ENCODE measurements around the gene GATM.
"Not testable (repeated sequence)": the region's sequence is repeated elsewhere in the genome, so short reads cannot be mapped to it uniquely, and the experiment has no call there.

Gene GATM

GRCh38 chr15:45355860-45356259 is 22.5 kb downstream of the GATM start:
- no peak for DNase-seq (ENCODE audit: low read depth in 2 of 3, low spot score in 1 of 3)

- DNase-seq (ENCODE audit: low read depth in 2 of 3, low spot score in 1 of 3), result no peak
These were observed 23.6 kb downstream of the GATM start for GRCh38 chr15:45354711-45355110.

- no peak for DNase-seq (ENCODE audit: low read depth in 2 of 3, low spot score in 1 of 3)
These were observed 27.1 kb downstream of the GATM start for GRCh38 chr15:45351227-45351626.

DNA sequence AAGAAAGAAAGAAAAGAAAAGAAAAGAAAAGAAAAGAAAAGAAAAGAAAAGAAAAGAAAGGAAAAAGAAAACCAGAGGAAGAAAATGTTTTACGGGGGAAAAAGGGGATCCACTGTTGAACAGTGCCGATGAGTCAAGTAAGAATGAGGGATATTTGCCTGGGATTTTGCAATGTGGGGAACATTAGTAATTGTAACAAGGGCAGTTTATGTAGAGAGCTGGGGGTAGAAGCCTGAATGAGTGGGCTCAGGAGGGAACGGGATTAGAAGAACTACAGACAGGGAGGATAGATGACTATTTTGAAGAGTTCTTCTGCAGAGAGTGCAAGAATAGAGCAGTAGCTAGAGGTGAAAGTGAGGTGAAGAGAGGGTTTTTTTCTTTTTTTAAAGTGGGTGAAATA is 28.7 kb downstream of the GATM start:
- no peak for DNase-seq (ENCODE audit: low read depth in 2 of 3, low spot score in 1 of 3)

DNA sequence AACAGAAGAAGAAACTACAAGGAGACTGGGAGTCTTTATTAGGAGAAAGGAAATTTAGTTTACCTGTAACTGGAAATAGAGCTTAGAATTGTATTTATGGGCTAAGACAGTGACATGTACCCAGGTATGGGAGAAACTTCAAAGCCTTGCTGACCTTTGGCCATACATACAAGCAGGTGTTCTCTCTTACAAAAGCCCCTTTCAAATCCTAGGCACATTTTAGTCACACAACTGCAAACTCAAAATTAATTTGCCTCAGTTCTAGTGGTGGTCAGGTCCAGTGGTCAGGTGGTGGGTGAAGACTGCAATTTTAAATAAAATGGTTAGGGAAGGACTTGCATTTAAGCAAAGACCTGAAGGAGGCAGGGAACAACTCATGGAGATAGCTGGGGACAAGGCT is 30.4 kb downstream of the GATM start:
- no peak for DNase-seq (ENCODE audit: low read depth in 2 of 3, low spot score in 1 of 3)

DNA sequence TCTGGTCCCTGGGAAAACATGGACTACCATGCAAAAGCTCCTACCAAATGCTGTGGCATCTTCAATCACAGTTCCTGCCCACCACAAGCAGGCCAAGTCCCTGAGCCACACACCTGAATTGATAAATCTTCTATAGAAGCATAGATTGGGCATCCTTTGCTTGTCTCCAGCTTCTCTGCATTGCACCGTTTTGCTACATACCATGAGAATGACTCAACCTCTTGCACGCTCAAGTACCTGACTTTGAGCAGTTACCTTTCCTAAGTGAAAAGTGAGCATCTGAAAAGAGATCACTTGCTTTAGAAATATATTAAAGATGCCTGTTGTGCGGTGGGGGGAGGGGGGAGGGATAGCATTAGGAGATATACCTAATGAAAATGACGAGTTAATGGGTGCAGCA is 31.3 kb downstream of the GATM start:
- DNase-seq (ENCODE audit: low read depth in 2 of 3, low spot score in 1 of 3), result no peak

- DNase-seq (ENCODE audit: low read depth in 2 of 3, low spot score in 1 of 3), result no peak
These were observed 32.0 kb downstream of the GATM start for GRCh38 chr15:45346381-45346780.

- DNase-seq (ENCODE audit: low read depth in 2 of 3, low spot score in 1 of 3), result no peak
These were observed 35.0 kb downstream of the GATM start for GRCh38 chr15:45343258-45343860.

DNA sequence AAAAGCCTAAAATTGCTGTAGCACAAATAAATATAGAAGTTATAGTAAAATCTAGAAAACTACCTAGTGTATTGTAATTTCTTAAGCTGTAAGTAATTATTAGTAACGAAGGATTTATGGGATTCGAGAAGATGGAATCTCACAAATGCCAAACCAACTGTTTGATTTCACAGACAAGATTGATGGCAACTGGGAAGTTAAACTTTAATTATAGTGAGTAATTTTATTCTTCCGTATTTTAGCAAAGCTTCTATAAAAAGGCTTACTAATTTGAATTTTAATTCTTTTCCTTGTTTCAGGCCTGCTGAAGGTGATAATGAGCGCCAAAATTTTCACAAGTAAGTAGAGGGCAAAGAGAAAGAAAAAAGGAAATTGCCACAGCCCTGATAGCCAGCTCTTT is 36.6 kb downstream of the GATM start:
- DNase-seq (ENCODE audit: low read depth in 2 of 3, low spot score in 1 of 3), result no peak

DNA sequence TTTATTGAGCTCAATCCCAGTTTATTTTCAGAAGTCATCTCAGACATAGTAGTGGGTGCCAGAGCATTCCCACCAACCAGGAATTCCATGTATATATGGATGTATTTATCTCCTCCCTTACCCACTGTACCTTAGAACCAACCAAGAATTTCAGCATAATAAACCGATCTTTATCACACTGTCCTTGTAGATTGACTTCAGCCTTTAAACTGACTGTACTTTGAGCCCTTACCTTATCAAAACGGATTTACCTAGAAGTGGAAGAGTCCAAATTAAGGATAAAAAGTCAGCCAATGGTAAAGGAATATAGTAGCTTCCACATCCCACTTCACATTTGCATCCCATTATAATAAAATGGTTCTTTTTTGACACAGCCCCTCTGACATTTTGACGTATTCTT is 37.9 kb downstream of the GATM start:
- no peak for DNase-seq (ENCODE audit: low read depth in 2 of 3, low spot score in 1 of 3)

DNA sequence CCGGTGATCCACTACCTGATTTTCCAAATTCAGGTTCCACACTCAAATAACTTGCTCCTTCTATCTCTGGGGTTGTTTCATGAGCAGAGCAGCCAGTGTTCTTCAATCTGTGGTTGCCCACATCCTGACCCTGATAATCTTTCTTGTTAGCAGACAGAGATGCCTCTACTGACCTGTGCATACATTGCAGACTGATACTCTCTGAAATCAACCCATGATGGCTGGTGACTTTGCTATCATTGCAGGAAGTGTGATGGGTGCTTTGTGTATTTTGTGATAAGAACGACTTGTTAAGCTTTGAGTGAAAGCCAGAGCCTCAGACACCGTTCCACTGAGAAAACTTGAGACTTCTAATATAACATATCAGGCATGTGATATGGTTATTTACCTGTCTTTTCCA is 39.9 kb downstream of the GATM start:
- DNase-seq (ENCODE audit: low read depth in 2 of 3, low spot score in 1 of 3), result no peak

- DNase-seq (ENCODE audit: low read depth in 2 of 3, low spot score in 1 of 3), result no peak
These were observed 41.1 kb downstream of the GATM start for GRCh38 chr15:45337224-45337623.

- DNase-seq (ENCODE audit: low read depth in 2 of 3, low spot score in 1 of 3), result no peak
These were observed 44.8 kb downstream of the GATM start for GRCh38 chr15:45333550-45333949.

DNA sequence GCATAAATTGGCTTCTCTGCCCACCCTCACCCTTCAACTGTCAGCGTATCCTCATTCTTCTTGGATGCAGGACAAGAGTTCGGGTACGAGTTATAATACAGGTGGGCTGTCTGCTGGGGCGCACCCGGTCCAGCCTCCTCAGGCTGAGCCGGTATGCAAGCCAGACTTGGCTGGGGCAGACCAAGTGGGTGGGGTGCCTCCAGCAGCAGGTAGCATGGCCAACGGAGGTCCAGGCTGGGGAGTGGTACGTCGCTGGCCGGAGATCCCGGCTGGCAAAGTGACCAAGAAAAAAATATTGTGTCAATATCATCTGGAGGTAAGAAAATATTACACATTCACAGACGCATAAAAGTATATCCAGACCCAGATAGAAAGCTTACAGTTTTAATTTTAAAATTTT is 45.6 kb downstream of the GATM start:
- no peak for DNase-seq (ENCODE audit: low read depth in 2 of 3, low spot score in 1 of 3)

DNA sequence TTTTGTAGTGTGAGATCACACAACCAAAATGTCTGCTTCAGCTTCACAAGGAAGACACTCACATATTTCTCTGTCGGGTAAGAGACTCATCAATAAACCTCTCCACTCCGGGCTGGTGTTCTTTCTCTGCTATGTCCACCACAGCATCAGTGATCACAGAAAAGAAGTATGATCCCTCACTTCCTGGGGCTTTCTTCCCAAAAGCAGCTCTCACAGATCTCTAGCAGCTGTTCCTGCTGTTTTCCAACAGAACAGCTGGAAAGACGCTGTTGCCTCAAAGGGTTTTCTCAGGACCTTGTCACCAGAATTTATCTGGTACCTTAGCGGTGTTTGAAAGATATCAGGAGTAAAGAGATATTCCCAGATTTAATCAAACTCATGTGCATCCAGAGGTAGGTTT is 46.4 kb downstream of the GATM start:
- no peak for DNase-seq (ENCODE audit: low read depth in 2 of 3, low spot score in 1 of 3)

- no peak for DNase-seq (ENCODE audit: low read depth in 2 of 3, low spot score in 1 of 3)
These were observed 49.7 kb downstream of the GATM start for GRCh38 chr15:45328663-45329062.

- no peak for DNase-seq (ENCODE audit: low read depth in 2 of 3, low spot score in 1 of 3)
These were observed 51.6 kb downstream of the GATM start for GRCh38 chr15:45326741-45327140.

- no peak for DNase-seq (ENCODE audit: low read depth in 2 of 3, low spot score in 1 of 3)
These were observed 52.1 kb downstream of the GATM start for GRCh38 chr15:45326280-45326679.

- DNase-seq (ENCODE audit: low read depth in 2 of 3, low spot score in 1 of 3), result no peak
These were observed 57.7 kb downstream of the GATM start for GRCh38 chr15:45320581-45321205.

DNA sequence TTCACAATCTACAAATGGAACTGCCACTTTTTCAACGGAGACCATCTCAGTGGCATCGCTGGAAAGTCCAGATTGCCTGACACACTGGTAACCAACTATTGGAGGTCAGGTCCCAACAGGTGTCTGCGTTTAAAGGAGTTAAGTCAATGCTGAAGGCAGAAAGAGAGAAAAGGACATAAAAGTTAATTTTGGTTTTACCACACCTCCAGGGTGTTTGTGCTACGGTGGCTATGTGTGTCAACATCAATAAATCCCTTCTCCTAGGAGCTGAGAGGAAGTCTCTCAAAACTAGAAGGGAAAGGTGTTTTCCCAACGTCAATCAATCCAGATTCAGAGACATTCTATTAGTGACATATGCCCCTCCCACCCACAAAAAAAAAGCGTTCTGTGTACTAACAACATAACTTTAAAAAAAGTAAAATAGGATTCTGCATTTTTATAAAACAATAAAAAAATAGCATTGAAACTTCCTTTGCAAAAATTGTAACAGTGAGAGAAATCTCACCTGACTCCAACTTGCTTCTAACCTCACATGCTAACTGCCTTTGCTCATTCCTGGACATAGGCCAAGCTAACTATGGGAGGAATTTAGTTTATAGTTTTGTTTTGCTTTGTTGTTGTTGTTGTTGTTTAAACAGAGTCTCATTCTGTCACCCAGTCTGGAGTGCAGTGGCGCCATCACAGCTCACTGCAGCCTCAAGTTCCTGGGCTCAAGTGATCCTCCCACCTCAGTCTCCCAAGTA is 58.7 kb downstream of the GATM start:
- no peak for DNase-seq (ENCODE audit: low read depth in 2 of 3, low spot score in 1 of 3)

DNA sequence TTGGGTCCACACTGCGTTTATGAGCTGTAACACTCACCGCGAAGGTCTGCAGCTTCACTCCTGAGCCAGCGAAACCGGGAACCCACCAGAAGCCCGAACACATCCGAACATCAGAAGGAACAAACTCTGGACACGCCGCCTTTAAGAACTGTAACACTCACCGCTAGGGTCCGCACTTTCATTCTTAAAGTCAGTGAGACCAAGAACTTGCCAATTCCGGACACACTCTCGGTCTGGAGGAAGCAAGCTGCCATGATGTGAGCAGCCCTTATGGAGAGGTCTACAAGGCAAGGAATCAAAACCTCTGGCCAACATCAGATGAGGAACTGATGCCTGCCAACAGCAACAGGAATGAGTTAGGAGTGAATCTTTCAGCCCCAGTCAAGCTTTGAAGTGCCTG is 63.4 kb downstream of the GATM start:
- DNase-seq (ENCODE audit: low read depth in 2 of 3, low spot score in 1 of 3), result no peak

GRCh38 chr15:45314117-45314516 is 64.2 kb downstream of the GATM start:
- not testable (repeated sequence) for DNase-seq (ENCODE audit: low read depth in 2 of 3, low spot score in 1 of 3)

Data from stimulated activated CD4-positive, alpha-beta T cell treated with anti-CD3 and anti-CD28 coated beads, Interleukin-12 subunit alpha, Interleukin-12 subunit beta, amount 100 ng/mL, for 48 hours (primary cell).